Liver (tissue), 3 donors: Measurements from ENCODE around the gene PTPRN.

ENCODE experiments used
- CTCF ChIP-seq: fragments of 150-350 bp; IDR thresholded peaks from 2 replicates; pipeline ENCODE4 v1.5.1; 2017; ENCODE audit warnings: improper control_type of control experiment, low read depth, low read length; ENCODE audit not compliant: missing input control
- MAX ChIP-seq: IDR thresholded peaks from 2 replicates; pipeline ENCODE4 v1.6.1; 2016; ENCODE audit warnings: antibody characterized with exemption
- REST ChIP-seq: IDR thresholded peaks from 2 replicates; pipeline ENCODE4 v1.6.1; 2016; ENCODE audit warnings: antibody characterized with exemption, mild to moderate bottlenecking
- TAF1 ChIP-seq: conservative IDR thresholded peaks from 2 replicates; pipeline ENCODE4 v1.6.1; 2016; ENCODE audit warnings: antibody characterized with exemption, mild to moderate bottlenecking
- ZBTB33 ChIP-seq: IDR thresholded peaks from 2 replicates; pipeline ENCODE4 v1.6.1; 2016; ENCODE audit warnings: antibody characterized with exemption
- donor health status: healthy.
- donor health status: healthy.

- TF ChIP-seq ZBTB33 (no peak), REST (no peak), TAF1 (no peak), CTCF (no peak), MAX (no peak)
These were observed 61.2 kb downstream of the PTPRN start for GRCh38 chr2:219247678-219248642.
